Fibroblast of villous mesenchyme (primary cell): ENCODE data around the gene GALNT10. TPM values are rescaled to one million over a fixed set of nuclear protein-coding genes. Genes with fewer than 3 reads are reported as not detected.

Source experiments
- DNase-seq: peaks from one replicate; pipeline ENCODE4 v3.0.0-alpha.2; 2010; ENCODE audit warnings: low read depth
- H3K4me3 ChIP-seq: 2 replicates; pipeline ENCODE4 v1.5.1; 2011; ENCODE audit warnings: low read depth, mild to moderate bottlenecking, low read length
- total RNA-seq: library from RNA; depleted of rRNA; stranded (reverse); fragments of >200 nt; gene quantifications from 2 replicates; pipeline ENCODE4 v1.2.3, GENCODE V29; 2012
- TF ChIP-seq, protein P1 (sequence below): IDR thresholded peaks from 2 replicates; pipeline ENCODE4 v1.5.1; 2012; ENCODE audit warnings: low read depth, mild to moderate bottlenecking, low read length; ENCODE audit not compliant: insufficient read depth

GALNT10 gene
- total RNA-seq, 1 donor, result 40.6 TPM

DNA sequence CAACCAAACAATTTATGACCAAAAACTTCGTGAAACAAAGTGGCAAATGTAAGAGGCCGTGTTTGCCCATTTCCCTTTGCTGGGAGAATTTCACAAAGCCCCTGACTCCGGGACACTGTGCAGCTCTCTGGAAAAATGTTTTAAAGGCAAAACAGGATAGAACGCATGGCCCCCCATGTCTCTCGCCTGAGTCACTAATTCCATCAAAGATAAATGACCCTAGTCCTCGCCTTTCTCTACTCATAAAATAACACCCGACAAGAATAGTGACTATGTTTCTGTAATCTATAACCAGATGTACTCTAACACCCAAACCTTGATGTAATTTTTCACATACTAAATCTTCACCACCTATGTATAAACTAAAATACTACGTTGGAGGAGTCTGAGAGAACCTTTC, 199.6 kb downstream of the GALNT10 start:
- DNase-seq, result peak; percentile 88
- no peak overlapping the region for H3K4me3 ChIP-seq
- TF ChIP-seq, protein P1, sequence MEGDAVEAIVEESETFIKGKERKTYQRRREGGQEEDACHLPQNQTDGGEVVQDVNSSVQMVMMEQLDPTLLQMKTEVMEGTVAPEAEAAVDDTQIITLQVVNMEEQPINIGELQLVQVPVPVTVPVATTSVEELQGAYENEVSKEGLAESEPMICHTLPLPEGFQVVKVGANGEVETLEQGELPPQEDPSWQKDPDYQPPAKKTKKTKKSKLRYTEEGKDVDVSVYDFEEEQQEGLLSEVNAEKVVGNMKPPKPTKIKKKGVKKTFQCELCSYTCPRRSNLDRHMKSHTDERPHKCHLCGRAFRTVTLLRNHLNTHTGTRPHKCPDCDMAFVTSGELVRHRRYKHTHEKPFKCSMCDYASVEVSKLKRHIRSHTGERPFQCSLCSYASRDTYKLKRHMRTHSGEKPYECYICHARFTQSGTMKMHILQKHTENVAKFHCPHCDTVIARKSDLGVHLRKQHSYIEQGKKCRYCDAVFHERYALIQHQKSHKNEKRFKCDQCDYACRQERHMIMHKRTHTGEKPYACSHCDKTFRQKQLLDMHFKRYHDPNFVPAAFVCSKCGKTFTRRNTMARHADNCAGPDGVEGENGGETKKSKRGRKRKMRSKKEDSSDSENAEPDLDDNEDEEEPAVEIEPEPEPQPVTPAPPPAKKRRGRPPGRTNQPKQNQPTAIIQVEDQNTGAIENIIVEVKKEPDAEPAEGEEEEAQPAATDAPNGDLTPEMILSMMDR, result no peak

DNA sequence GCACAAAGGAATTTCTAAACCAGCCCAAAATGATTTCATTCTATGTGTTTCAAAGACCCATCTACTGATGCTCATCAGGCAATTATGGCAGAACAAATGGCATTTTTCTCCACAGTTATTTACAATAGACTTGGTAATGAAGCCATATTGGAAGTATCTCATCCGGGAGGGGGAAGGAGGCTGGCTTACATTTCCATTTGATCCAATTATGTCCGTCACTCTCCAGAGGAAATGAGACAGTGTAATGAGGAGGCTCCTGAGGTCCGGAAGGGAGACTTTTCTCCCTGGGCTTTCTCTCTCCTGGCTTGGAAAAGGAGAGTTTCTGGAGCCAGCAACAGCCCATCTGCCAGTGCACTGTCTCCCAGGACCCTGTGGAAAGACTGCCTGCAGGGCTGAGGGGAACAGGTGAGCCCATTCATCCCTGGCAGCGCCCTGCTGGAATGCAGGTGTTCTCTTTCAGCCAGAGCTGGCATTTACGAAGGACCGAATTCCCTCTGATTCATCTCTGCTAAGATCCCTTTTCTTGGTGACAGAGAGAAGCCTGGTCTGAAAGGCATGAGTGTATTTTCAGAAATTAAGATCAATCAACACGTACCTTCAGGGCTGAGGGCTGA, 200.3 kb downstream of the GALNT10 start:
- TF ChIP-seq, protein P1, result no peak
- no peak overlapping the region for H3K4me3 ChIP-seq
- no peak for DNase-seq

DNA sequence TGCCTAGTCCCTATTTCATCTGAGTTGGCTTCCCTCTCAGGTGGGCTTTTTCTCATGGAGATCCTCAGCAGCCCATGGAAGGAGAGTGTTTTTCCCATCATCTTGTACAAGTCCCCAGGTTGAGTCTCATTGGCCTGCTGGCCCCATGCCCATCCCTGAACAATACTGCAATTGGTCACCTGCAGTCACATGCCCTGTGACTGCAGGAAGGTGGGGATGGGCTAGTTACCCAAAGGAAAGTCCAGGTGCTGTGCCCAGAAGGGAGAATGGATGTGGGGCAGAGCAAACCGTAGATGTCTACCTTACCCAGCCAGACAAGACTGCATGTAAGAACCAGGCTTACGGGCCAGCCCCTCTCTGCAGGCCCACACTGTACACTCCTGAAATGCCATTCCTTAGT, 201.3 kb downstream of the GALNT10 start:
- no peak overlapping the region for H3K4me3 ChIP-seq
- DNase-seq, result no peak
- TF ChIP-seq, protein P1, result no peak

DNA sequence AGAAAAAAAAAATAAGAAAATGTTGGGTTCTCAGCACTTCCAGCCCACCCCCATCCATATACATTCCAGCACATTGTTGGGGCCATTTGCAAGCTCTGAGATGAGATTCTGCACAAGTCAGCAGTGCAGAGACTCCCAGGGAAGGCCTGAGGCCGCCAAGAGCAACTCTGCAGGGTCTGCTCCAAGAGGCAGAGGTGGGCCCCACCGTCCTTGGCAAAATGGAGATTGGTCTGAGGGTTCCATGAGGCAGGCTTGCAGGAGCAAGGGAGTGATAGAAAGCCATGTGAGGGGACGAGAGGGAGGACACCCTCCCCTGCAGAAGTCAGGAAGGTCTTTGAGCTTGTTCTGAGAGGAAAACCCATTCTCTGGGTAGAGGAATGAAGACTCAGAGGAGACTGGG, 203.3 kb downstream of the GALNT10 start:
- no peak overlapping the region for H3K4me3 ChIP-seq
- TF ChIP-seq, protein P1, result no peak

DNA sequence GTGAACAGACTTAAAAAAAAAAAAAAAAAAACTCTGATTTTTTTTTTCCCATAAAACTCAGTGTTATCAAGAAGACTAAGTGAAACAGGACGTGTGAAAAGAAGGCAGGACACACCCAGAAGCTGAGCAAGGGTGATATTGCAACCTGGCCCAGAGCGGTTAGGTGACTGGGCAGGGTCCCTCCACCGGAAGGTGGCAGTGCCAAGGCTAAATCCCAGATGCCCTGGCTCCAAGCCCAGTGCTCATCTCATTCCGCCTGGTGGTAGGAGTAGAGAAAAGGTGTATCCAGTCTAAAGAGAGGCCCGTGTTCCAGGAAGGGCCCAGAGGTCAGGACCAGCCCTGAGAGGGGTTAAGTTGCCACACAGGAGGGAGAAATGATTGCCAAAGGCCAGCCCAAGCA, 203.8 kb downstream of the GALNT10 start:
- TF ChIP-seq, protein P1, result no peak
- H3K4me3 ChIP-seq, result no peak overlapping the region
- peak; percentile 42 for DNase-seq

More for the DNA sequence above, 203.3 kb downstream of the GALNT10 start:
- no peak for DNase-seq

DNA sequence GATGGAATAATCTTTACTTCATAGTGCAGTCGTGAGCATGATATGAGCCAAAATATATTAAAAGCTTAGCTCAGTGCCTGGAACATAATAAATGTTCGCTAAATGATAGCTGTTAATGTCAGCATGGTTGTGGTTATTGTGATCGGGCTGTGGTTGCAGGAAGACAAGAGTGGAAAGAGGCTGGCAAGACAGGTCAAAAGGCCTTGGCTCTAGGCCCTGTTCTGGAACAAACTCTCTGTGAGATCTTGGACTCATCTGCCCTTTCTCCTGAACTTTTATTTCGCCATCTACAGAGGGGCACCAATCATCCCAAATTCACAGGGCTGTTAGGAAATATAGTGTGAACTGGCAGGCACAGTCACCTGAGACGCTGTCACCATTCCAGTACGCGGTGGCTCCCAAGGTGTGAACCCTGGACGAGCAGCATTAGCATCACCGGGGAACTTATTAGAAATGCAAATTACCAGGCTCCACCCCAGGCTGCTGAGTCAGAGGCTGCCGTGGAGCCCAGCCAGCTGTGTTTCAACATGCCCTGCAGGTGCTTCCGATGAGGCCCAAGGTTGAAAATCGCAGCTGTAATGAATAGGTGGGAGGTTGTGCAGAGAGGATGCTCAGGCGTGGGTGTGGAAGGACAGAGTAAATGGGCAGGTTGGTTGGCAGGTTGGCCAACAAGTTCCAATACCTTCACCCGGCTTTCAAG, 205.0 kb downstream of the GALNT10 start:
- H3K4me3 ChIP-seq, result no peak overlapping the region
- TF ChIP-seq, protein P1, result no peak
- DNase-seq, result no peak

DNA sequence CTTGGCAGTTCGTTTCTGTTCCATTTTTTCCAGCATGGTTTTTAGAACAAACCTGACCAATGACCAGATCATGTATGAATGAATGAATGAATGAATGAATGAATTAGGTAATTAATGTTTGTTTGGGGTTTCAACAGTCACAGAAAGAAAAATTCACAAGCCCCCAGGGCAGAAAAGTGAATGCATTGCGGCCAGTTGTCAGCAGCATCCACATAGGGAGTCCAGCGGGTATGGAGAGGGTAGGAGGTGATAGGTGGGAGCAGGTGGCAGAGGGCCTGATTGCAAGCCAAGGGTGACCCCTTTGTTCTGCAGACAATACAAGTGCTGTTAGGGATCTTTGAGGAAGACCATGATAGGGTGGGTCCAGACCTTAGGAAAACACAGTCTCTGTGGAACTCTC, 205.6 kb downstream of the GALNT10 start:
- no peak overlapping the region for H3K4me3 ChIP-seq
- DNase-seq, result no peak
- TF ChIP-seq, protein P1, result no peak
